Ascending aorta (tissue), 2 donors: Measurements from ENCODE around the gene IL20. TPM values are rescaled to one million over a fixed set of nuclear protein-coding genes. Genes with fewer than 3 reads are reported as not detected.
A peak's percentile ranks its signal among the peaks of the same experiment; 100 is the strongest.

Experiments used
- DNase-seq, 2 donors: peaks; one replicate each; pipeline ENCODE4 v3.0.0-alpha.2; 2019; ENCODE audit warnings: low spot score in 2 of 2
- H3K27ac ChIP-seq, 2 donors: fragments of 200-600 bp; sonication (generic); one replicate each; pipeline ENCODE4 v1.5.1; 2016 to 2017; ENCODE audit warnings: mild to moderate bottlenecking in 1 of 2
- H3K27me3 ChIP-seq: fragments of 200-600 bp; sonication (generic); one replicate; pipeline ENCODE4 v1.5.1; 2017
- H3K36me3 ChIP-seq, 2 donors: fragments of 200-600 bp; sonication (generic); one replicate each; pipeline ENCODE4 v1.5.1; 2016
- H3K4me1 ChIP-seq, 2 donors: fragments of 200-600 bp; sonication (generic); one replicate each; pipeline ENCODE4 v1.5.1; 2016 to 2017; ENCODE audit warnings: mild to moderate bottlenecking in 1 of 2
- H3K4me3 ChIP-seq, 2 donors: fragments of 200-600 bp; sonication (generic); one replicate each; pipeline ENCODE4 v1.5.1; 2016 to 2017; ENCODE audit warnings: mild to moderate bottlenecking in 1 of 2
- H3K9me3 ChIP-seq, 2 donors: fragments of 200-600 bp; sonication (generic); one replicate each; pipeline ENCODE4 v1.5.1; 2016
- intact Hi-C: fragments of 100-400 bp; cut with DNase I; formaldehyde crosslinking; loops from one replicate; pipeline ENCODE4 v1.15.1; 2023
- total RNA-seq: library from RNA; depleted of rRNA; stranded (reverse); fragments of >200 nt; gene quantifications from one replicate; pipeline ENCODE4 v1.1.0, GENCODE V29; 2016
- TF ChIP-seq, protein P1 (sequence below), 3 experiments: fragments of 200-600 bp in 2 of 3; fragments of 450-650 bp in 1 of 3; sonication (generic) in 2 of 3; IDR thresholded peaks; one replicate each; pipeline ENCODE4 v1.5.1; 2016 to 2019; ENCODE audit warnings: antibody characterized with exemption in 3 of 3, mild to moderate bottlenecking in 1 of 3, moderate library complexity in 1 of 3

IL20 gene
- total RNA-seq, 1 donor from 2014 or later, result not detected

DNA sequence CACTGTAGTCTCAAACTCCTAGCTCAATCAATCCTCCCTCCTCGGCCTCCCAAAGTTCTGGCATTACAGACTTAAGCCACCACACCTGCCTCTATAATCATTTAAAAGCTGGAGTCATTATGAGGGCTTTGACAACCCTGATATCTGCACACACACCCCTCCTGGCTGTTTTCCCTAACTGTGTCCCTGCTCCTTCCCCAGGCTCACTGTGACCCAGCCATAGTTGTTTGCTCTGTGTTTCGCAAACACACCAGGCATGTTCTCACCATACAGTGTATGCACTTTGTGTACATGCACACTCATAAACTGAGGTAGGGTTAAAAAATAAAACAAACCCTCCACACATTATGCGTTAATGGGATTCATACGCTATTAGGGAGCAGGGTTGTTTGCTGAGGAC, 21.8 kb upstream of the IL20 start:
- Histone ChIP-seq H3K4me3 (no peak overlapping the region), H3K36me3 (no peaks in the 10 kb centered on the region), H3K9me3 (no peaks in the 10 kb centered on the region), H3K27me3 (no peaks in the 10 kb centered on the region), H3K4me1 (no peaks in the 10 kb centered on the region), H3K27ac (no peak overlapping the region)
- peak in 1 of 2 donors; percentile 39 for DNase-seq
- TF ChIP-seq, protein P1, sequence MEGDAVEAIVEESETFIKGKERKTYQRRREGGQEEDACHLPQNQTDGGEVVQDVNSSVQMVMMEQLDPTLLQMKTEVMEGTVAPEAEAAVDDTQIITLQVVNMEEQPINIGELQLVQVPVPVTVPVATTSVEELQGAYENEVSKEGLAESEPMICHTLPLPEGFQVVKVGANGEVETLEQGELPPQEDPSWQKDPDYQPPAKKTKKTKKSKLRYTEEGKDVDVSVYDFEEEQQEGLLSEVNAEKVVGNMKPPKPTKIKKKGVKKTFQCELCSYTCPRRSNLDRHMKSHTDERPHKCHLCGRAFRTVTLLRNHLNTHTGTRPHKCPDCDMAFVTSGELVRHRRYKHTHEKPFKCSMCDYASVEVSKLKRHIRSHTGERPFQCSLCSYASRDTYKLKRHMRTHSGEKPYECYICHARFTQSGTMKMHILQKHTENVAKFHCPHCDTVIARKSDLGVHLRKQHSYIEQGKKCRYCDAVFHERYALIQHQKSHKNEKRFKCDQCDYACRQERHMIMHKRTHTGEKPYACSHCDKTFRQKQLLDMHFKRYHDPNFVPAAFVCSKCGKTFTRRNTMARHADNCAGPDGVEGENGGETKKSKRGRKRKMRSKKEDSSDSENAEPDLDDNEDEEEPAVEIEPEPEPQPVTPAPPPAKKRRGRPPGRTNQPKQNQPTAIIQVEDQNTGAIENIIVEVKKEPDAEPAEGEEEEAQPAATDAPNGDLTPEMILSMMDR (IDR thresholded peaks at IDR 0.05), result no peak
- intact Hi-C loops, result no loop called here

DNA sequence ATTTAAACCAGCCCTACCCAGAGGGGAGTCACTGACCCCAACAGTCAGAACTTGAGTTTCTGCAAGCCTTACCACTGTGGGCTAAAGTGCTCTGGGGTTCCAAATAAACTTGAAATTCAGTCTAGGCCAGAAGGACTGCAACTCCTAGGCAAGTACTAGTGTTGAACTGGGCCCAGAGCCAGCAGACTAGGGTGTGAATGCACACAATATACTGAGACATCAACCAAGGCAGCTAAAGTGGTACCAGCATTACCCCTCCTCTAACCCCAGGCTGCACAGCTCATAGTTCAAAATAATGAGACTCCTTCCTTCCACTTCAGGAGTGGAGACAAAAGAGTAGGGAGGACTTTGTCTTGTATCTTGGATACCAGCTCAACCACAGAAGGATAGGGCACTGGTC, 18.9 kb upstream of the IL20 start:
- DNase-seq, result no peak
- no peak overlapping the region for H3K4me3 ChIP-seq
- H3K4me1 ChIP-seq, result no peaks in the 10 kb centered on the region
- no peak overlapping the region for H3K27ac ChIP-seq
- TF ChIP-seq, protein P1 (IDR thresholded peaks at IDR 0.05), result no peak
- H3K9me3 ChIP-seq, result no peaks in the 10 kb centered on the region
- intact Hi-C loops, result no loop called here
- no peaks in the 10 kb centered on the region for H3K27me3 ChIP-seq
- no peaks in the 10 kb centered on the region for H3K36me3 ChIP-seq

DNA sequence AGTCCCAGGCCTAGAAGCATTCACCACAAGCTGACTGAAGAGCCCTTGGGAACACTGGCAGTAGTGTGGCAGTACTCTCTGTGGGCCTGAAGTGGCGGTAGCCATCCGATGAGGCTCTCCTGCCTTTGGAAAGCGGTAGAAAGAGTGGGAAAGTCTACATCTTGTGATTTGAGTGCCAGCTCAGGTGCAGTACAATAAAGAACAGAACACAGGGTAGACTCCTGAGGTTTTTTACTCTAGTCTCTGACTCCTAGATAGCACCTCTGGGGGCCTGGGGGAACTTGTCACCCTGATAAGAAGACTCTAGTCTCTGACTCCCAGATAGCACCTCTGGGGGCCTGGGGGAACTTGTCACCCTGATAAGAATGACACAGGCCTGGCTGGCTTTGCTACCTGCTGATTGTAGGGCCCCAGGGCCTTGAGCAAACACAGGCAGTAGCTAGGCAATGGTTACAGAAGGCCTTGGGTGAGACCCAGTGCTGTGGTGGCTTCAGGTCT, 18.0 kb upstream of the IL20 start:
- H3K36me3 ChIP-seq, result no peaks in the 10 kb centered on the region
- no peaks in the 10 kb centered on the region for H3K4me1 ChIP-seq
- H3K27ac ChIP-seq, result no peak overlapping the region
- no peak overlapping the region for H3K4me3 ChIP-seq
- TF ChIP-seq, protein P1 (IDR thresholded peaks at IDR 0.05), result no peak
- no peak for DNase-seq
- intact Hi-C loops, result no loop called here
- H3K27me3 ChIP-seq, result no peaks in the 10 kb centered on the region
- H3K9me3 ChIP-seq, result no peaks in the 10 kb centered on the region

DNA sequence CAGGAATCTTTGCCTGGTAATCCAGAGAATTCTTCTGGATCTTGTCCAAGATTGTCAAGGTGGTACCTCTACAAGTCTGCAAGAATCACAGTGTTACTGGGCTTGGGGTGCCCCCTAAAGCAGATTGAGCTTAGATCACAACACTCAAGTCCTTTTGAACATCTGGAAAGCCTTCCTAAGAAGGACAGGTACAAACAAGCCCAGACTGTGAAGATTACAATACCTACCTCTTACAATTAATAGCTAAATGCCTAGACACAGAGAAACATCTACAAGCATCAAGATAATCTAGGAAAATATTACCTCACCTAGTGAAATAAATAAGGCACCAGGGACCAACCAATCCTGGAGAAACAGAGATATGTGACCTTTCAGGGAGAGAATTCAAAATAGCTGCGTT, 17.5 kb upstream of the IL20 start:
- TF ChIP-seq, protein P1 (IDR thresholded peaks at IDR 0.05), result no peak
- Histone ChIP-seq H3K27me3 (no peaks in the 10 kb centered on the region), H3K27ac (no peak overlapping the region), H3K4me3 (no peak overlapping the region), H3K36me3 (no peaks in the 10 kb centered on the region), H3K9me3 (peaks cover 0 to 6% of the 10 kb centered on the region in 2 donors), H3K4me1 (no peaks in the 10 kb centered on the region)
- DNase-seq, result no peak
- intact Hi-C loops, result no loop called here

DNA sequence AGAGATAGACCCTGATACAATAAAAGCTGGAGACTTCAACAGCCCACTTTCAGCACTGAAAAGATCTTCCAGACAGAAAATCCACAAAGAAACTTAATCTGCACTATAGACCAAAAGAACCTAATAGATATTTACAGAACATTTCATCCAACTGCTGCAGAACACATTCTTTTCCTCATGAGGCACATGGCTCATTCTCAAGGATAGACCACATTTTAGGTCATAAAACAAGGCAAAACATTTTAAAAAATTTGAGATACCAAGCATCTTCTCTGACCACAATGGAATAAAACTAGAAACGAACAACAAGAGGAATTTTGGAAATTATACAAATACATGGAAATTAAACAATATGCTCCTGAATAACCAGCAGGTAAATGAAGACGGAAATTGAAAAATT, 15.0 kb upstream of the IL20 start:
- TF ChIP-seq, protein P1 (IDR thresholded peaks at IDR 0.05), result no peak
- DNase-seq, result no peak
- Histone ChIP-seq H3K4me1 (no peaks in the 10 kb centered on the region), H3K4me3 (no peak overlapping the region), H3K36me3 (no peaks in the 10 kb centered on the region), H3K27ac (no peak overlapping the region), H3K27me3 (no peaks in the 10 kb centered on the region), H3K9me3 (peaks cover 0 to 6% of the 10 kb centered on the region in 2 donors)
- intact Hi-C loops, result no loop called here
